ENCODE measurements around the gene UNKL.

DNA sequence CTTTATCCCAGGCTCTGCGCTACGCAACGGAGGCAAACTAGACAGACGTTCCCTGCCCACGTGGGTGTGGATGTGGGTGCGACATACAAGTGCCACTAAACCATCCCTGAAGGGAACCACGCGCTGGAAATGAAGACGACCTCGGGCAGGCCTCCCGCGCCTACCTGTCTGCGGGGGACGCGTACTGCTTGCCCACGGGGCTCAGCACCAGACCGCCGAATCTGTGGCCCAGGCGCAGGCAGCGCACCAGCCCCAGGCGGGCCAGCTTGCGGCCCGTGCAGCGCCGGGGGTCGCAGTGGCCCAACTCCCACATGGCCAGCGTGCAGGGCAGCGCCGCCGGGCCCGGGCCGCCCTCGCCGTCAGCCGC lies 63.3 kb downstream of the UNKL start:
- TF ChIP-seq, protein P1, sequence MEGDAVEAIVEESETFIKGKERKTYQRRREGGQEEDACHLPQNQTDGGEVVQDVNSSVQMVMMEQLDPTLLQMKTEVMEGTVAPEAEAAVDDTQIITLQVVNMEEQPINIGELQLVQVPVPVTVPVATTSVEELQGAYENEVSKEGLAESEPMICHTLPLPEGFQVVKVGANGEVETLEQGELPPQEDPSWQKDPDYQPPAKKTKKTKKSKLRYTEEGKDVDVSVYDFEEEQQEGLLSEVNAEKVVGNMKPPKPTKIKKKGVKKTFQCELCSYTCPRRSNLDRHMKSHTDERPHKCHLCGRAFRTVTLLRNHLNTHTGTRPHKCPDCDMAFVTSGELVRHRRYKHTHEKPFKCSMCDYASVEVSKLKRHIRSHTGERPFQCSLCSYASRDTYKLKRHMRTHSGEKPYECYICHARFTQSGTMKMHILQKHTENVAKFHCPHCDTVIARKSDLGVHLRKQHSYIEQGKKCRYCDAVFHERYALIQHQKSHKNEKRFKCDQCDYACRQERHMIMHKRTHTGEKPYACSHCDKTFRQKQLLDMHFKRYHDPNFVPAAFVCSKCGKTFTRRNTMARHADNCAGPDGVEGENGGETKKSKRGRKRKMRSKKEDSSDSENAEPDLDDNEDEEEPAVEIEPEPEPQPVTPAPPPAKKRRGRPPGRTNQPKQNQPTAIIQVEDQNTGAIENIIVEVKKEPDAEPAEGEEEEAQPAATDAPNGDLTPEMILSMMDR (IDR thresholded peaks at IDR 0.05): no peak
- no peak for TF ChIP-seq POLR2AphosphoS5 (IDR thresholded peaks at IDR 0.05)
